NCI-H748 (cell line): ENCODE data around the gene MED12L.
"Not testable (repeated sequence)": the region's sequence is repeated elsewhere in the genome, so short reads cannot be mapped to it uniquely, and the experiment has no call there.

Experiments used
- DNase-seq: peaks from one replicate; lab custom pipeline; 2025; ENCODE audit not compliant: unreplicated experiment; lab: John Stamatoyannopoulos, UW

MED12L gene

DNA sequence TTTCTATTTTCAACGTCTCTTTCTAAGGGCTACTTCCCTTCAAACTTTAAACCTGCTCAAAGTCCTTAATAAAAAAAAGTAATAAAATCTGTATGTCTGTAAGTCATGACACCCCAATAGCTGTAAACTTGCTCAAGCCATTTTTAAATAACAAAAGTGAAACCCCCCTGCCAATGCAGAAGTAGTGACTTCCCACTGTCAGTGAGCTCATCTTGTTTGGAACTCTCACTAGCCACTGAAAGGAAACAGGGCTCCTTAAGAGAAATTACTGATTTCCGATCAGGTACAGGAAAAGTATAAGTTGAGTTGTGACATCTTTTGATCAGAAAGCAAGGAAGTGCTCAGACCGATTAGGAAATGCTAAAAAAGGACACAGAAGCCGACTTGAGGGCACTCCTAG lies 145.2 kb downstream of the MED12L start:
- no peak for DNase-seq

DNA sequence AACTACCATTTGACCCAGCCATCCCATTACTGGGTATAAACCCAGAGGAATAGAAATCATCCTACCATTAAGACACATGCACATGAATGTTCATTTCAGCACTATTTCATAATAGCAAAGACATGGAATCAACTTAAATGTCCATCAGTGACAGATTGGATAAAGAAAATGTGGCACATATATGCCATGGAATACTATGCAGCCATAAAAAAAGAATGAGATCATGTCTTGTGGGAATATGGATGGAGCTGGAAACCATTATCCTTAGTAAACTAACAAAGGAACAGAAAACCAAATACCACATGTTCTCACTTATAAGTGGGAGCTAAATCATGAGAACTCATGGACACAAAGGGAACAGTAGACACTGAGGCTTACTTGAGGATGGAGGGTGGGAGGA lies 146.9 kb downstream of the MED12L start:
- not testable (repeated sequence) for DNase-seq

DNA sequence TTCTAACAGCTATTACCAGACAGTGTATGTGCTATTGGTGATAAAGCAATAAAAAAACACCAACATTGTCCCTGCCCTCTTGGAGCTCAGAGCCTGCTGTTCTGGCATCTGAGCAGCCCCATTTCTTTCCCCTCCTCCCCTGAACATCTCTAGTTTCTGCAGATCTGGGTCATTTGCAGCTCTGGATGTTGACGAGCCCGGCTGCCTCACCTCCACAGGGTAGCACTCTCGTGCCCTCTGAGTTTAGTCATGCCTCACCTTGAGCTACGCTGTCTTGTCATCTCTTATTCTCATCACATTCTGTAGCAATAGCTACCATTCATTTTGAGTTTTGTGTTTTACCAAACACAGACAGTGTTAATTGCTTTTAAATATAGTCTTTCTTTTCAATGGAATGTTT lies 147.5 kb downstream of the MED12L start:
- DNase-seq = no peak

DNA sequence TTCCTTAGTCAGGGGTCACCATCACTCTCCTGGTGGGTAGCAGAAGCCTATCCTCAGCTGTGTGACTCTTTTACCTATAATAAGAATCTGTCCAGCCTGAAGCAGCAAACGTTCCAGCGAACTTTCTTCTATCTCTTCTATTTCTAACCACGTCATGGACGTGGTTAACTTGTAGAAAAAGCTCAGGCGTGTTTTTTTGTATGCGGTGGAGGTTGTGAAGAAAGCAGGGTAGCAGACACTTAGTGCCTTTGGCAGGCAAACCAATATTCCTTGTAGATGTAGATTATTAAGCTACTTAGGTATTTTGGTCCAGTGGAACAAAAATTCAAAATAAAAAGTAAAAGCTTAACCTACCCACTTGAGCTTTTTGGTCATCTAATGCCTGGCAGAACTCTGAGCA lies 149.4 kb downstream of the MED12L start:
- DNase-seq = no peak

DNA sequence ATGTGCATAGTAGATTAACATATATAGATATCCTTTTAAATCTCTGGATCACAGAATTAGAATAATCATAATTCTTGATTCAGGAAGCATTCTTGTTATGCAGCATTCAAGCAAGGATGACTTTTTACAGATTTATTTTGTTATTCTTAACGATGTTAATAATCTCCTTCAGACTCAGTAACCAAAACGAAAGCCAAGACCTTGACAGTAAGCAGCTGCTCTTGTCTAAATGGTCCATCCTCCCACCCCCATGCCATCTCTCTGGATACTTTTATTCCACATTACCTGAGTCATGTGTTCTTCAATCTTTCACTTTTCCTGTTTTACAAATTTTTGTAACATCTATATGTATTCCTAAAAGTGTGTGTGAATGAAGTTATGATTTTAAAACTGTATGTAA lies 150.9 kb downstream of the MED12L start:
- no peak for DNase-seq

DNA sequence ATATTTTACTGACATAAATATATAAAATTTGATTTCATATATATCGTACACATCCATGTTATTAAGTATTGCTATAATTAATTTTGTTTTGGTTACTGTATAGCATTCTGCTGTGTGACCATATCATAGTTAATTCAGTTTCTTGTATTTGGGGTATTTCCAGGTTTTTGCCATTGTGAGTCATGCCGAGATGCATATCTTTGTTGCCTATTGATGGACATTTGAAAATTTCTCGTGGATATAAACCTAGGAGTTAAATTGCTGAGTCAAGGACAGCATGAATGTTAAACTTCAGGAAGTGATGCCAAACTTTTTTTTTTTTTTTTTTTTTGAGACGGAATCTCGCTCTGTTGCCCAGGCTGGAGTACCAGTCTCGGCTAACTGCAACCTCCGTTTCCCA lies 151.3 kb downstream of the MED12L start:
- DNase-seq = no peak

DNA sequence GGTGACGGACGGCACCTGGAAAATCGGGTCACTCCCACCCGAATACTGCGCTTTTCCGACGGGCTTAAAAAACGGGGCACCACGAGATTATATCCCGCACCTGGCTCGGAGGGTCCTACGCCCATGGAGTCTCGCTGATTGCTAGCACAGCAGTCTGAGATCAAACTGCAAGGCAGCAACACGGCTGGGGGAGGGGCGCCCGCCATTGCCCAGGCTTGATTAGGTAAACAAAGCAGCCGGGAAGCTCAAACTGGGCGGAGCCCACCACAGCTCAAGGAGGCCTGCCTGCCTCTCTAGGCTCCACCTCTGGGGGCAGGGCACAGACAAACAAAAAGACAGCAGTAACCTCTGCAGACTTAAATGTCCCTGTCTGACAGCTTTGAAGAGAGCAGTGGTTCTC lies 156.5 kb downstream of the MED12L start:
- peak; percentile 5 for DNase-seq

DNA sequence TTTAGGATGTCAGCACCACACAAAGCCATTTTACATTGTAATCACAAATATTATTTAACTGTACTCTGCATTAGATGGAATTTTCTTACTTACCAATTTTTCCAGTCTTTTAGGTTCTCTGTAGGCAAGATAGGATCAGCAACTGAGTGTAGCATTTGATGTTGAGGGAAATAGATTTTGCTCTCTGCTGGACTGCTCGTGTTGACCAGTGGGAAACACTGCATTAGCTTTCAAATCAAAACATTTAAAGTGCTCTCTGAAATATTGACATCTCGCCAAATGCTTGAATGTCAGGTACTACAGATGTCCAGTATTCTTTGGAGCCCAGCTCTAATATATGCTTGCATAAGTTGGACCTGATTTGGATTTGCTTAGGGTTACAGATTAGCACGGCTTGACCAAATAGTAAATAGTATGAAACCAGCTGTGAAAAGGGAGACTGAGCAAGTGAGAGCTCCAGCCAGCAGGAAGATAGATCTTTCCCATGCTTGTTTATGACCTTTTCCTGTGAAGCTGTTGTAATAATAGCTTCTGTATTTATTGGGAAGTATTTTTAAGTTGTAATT lies 163.4 kb downstream of the MED12L start:
- DNase-seq = no peak

DNA sequence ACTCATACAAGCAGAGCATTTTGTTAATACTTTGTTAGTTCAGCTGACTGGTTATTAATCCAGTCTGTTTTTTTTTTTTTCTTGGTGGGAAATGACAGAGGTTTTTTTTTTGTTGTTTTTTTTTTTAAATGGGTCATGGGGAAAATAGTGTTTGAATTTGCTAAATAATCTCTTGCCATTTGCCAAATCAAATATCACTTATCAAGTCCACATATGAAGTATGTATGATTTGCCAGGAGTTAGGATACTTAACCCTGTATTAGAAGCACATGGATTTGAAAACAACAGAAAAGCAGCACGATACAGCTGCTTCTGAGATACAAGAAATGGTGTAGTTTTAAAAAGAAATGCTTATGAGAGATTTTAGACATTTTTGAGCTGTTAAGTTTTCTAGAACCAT lies 171.3 kb downstream of the MED12L start:
- no peak for DNase-seq

DNA sequence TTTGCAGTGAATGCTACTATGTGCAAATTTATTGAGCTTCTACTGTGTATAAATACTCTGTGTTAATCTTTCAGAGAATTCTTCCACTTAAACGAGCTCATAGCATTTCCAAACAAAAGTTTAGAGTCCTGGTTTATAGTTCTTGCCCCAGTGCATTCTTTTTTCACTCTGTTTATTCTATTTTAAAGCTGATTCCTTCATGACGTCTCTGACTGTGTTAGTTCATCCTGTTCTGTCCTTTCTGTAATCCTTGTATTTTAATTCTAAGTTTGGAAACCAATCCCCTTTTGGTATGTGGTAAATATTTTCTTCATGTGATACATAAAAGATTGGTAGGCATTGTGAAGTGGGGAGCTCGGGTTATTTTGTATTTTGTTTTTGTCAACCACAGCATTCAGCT lies 174.2 kb downstream of the MED12L start:
- DNase-seq = no peak

DNA sequence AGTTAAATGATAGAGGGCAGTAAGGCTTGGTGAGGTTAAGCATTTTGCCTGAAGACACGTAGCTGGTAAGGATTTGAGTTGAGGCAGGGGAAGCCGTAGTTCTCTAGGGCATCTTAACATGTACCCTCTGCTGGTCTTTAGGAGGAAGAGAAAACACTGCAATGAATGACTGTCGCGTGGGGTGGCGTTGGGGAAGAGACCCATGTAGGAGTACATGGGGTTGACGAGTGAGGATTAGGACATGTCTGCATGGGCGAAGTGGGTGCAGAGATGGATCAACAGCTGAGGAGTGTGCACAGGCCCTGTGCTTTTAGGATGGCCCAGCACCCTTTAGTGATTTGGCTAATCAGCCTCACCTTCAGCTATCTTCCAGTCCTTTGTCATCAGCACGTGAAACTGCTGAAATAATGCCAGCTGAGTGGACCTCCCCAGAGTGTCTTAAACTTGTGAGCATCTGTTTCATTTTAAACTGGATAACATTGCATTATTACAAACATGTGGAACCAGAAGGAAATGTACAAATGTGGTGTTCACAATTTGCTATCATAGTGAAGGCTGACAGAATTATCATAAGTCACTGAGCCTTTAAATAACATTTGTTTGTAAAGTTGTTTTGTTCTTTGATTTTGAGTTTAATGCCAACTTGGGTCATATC lies 177.5 kb downstream of the MED12L start:
- no peak for DNase-seq

DNA sequence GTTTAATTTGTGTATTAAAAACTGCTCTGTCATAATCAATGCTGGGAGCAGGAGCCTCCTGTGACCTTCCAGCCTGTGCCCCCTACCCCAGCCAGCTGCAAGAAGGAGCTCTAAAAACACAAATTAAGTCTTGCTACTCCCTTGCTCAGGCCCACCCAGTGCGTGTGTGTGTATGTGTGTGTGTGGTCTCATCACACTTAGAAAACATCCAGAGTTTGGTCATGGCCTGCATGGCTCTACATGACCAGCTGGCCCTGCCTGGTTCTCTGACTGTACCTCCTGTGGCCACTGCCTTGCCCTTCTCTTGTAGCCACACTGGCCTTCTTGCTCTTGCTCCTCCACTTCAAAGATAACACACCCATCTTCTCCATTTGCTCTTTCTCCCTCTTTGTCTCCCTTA lies 179.1 kb downstream of the MED12L start:
- no peak for DNase-seq

DNA sequence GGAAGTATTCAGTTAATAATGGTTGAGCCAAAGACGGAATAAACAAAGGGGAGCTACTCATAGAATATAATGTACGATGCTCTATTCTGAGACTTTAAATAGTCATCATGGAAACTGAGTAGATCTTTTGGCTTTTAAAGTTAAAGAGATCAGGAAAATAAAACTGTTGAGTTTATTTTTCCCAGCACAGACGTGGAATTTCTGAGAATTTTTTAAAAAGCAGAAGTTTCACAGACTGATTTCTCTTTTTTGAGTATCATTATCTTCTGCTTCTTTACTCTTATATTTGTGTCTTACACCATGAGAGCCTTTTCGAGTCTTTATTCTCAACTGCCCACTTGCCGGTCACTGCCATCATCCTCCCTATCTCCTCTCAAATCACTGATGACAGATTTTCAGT lies 179.7 kb downstream of the MED12L start:
- no peak for DNase-seq

DNA sequence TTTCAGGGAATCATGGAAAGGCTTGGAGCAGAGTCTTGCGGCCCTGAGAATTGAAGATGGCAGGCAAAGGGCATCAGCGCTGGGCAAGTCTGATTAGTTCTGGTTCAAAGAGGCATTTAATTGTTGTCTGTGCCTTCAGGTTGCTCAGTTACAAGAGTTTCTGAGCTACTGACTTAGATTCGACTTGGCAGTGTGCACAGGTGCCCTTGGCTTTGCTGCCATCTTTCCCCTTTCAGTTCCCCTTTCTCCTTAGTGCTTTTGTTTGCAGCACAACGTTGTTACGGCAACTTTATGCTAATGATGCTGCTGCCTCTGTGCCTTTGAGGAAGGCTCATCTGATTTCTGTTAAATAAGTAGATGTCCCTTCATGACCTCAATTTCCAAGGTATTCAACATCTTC lies 180.4 kb downstream of the MED12L start:
- DNase-seq = peak; percentile 5

DNA sequence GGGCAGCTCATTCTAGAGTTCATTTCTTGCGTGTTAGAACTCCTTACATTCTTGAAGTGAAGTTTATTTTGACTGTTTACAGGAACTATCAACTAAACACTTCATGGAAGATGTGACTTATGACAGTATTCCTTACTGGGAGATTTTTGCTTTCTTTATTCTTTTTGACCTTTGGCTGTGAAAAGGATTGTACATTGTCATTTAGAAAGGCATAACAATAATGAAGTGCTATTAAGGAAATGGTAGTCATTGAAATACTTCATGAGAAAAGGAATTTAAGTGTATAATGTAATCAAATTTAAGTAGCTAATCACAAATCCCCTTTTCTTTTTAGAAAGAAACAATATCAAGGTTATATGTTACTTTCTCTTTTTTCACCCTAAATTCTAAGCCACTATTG lies 181.6 kb downstream of the MED12L start:
- DNase-seq = no peak

DNA sequence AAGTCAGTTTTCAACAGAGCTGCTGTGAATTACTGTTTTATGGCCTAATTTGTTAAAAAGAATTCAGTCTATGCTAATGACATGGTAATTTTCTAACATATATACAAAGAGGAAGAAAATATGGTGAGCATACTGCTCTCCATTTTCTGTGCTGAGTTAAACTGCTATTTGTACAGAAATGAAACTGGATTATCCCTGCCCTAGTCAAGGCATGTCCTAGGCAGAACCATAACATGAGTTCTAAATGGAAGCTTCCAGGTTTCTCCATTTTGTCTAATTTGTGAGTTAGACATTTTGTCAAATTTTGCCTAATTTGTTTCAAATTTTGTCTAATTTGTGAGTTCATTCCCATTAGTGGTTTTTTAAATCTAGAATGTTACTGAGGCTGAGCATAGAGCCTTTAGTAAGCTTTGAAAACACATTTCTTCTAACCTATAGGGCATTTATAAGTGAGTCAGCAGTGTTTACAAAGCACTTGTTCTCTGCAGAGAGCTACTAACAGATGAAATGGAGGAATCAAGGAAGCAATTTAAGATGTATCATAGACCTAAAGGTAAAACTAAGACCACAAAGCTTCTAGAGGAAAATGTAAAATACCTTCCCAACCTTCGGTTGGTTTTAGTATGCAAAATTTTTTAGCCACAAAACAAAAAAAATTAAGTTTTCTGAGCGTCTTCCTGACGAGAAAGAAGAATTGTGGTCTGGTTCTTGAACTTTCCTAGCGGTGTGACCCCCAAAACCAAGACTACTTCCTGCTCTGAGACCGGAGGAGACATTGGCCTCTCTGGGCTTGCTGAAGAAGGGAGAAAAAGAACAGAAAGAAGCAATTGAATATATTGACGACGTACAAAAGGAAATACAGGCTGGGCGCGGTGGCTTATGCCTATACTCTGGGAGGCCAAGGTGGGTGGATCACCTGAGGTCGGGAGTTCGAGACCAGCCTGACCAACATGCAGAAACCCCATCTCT lies 183.1 kb downstream of the MED12L start:
- no peak for DNase-seq

DNA sequence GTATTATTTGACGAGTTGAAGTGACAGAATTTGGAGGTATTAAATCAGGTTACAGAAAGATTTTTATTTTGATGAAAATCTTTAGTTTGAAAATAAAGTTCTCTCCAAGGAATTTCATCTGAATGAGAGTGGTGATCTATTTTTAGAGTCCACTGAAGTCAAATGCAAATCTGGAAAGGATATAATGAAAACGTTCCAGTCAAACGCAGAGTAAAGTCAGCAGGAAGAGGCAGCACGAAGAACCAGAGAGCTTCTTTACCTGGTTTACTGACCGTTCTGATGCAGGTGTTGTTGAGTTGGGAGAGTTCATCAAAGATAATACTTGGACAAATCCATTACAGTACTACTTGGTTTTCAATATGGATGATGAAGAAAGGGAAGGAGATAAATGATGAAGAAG lies 184.2 kb downstream of the MED12L start:
- no peak for DNase-seq

DNA sequence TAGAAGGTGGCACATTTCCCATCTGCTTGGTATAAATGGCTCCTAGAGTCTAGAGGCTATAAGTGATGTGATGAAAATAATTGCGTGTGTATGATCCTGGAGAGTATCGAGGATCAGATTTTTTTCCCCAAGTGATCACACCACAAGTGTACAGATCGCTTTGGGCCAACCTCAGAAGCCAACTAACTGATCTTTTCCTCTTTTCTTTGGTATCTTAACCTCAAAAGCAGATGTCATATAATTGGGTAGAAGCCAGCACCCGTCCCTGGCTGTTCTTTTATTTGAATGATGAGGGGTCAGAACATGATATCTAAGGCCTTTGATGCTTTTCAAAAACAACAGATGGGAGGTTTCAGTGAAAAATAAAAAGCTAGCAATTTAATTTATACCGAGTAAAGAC lies 189.6 kb downstream of the MED12L start:
- DNase-seq = peak; percentile 6

DNA sequence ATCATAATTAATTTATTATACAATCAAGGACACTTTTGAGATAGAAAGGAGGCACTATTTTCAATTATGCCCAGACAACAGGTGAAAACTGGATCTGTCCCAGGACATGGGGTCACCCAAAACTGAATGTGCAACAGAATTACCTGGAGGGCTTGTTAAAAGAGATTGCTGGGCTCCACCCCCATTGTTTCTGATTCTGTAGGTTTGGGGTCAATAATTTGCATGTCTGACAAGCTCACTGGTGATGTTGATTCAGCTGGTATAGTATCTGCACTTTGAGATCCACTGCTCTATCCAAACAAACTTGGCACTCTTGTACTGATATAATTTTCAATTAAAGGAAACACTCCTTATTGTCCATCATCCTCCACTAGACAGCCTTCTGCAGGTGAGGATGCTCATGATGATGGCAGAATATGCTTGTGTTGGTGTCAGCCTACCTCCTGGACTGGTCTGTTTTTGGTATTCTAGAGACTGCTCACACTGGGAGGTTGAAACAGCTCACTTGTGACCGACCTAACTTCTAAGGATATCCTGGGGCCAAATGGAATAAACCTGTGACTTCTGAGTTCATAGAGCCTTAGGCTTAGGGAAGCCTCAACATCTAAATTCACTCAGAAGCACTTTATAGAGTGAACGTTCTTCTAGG lies 190.7 kb downstream of the MED12L start:
- peak; percentile 46 for DNase-seq

DNA sequence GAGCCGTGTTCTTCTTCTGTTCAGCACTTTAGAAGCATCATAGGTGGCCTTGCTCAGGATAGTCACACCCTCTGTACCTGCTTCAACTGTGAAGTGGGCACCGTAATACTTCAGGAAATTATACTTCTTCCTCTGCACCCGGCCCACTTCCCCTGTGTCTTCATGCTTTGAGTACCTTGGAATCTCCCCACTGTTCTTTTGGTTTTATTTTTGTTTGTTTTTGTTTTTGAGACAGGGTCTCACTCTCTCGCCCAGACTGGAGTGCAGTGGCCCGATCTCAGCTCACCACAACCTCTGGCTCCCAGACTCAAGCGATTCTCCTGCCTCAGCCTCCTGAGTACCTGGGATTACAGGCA lies 191.2 kb downstream of the MED12L start:
- no peak for DNase-seq

DNA sequence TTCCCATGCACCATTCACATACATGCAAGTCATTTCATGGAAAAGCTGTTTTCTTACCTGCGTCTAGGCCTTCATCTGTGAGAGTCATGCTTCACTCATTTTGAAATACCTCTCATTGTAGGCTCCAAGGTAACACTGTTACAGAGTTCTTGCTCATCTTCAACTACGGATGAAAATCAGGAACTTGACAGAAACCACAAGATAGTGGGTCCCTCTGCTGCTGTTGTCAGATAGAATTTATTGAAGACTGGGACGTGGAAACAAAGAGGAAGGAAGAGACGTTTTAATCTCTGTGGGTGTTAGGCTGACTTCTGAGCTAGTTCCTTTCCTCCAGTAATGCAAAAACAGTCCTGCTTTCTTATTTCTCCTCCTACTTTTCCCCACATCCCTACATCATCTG lies 192.8 kb downstream of the MED12L start, which contains the start of gene P2RY14:
Gene P2RY14 (minus strand): TSS at position 313 of the 400 bp plus-strand sequence. CDS start 64,226 bp downstream, outside the sequence.
- DNase-seq = no peak
